Measurements from ENCODE around the gene RPL6. TPM values are rescaled to one million over a fixed set of nuclear protein-coding genes. Genes with fewer than 3 reads are reported as not detected.

Gene RPL6
- total and polyA plus RNA-seq, 9 of the 15 experiments (the other 6 are each of a cell fraction or from before 2014, with no cell fraction given), result 1,519 to 3,103 (median 2,396) TPM

- H3K9me3 ChIP-seq (replicated peaks; ENCODE audit: control insufficient read depth, insufficient read depth, low read depth, low read length), result no peaks in the 10 kb centered on the region
- 93% methylated on average over 3 of the region's 3 CpGs for WGBS (ENCODE audit: insufficient coverage, low coverage, missing lambda C conversion rate)
- BruUV-seq (replicated peaks), result no TSS peak
- 0 out of 5 replicates have a peak, but pooled peaks cover 0 to 4% of the 10 kb centered on the region in 2 experiments for H3K4me1 ChIP-seq (replicated peaks in 1 of 2; ENCODE audit: control insufficient read depth in 2 of 2, insufficient read depth in 2 of 2, low read length in 2 of 2)
- FAIRE-seq (no peak), DNase-seq (ENCODE audit: extremely low read depth in 1 of 4, low spot score in 3 of 4) (no peak), ATAC-seq (no peak)
- in situ Hi-C loops (cut with MboI) (no loop called here), intact Hi-C loops (cut with micrococcal nuclease) (no loop called here)
- H3K9ac ChIP-seq (ENCODE audit: insufficient read depth in 1 of 2, low read depth in 2 of 2, low read length in 2 of 2), result no peak overlapping the region
- no peak overlapping the region for H3K27ac ChIP-seq (ENCODE audit: extremely low read depth, low read depth, low read length)
- H4K20me1 ChIP-seq (replicated peaks; ENCODE audit: control insufficient read depth, insufficient read depth, low read length), result no peaks in the 10 kb centered on the region
- ChIA-PET POLR2A (no interaction called here), CTCF (ENCODE audit: low intra/inter-chr PET ratio) (no interaction called here)
- H3K9me1 ChIP-seq (ENCODE audit: control insufficient read depth, insufficient read depth, low read length), result no peaks in the 10 kb centered on the region
- TF ChIP-seq ZNF311 (CRISPR knock-in tag; IDR thresholded peaks at IDR 0.05) (no peak), MEF2D (tag; conservative IDR thresholded peaks at IDR 0.05; ENCODE audit: low read depth) (no peak), HBP1 (CRISPR knock-in tag; IDR thresholded peaks at IDR 0.05) (no peak), TSC22D4 (tag; IDR thresholded peaks at IDR 0.05) (no peak), OTX1 (CRISPR knock-in tag; IDR thresholded peaks at IDR 0.05) (no peak), RBFOX2 (IDR thresholded peaks at IDR 0.05; ENCODE audit: low read depth, low read length) (no peak), MEIS2 (IDR thresholded peaks at IDR 0.05; ENCODE audit: partially characterized antibody) (no peak), SIRT6 (IDR thresholded peaks at IDR 0.05; ENCODE audit: low read depth, low read length) (no peak), DEAF1 (CRISPR knock-in tag; IDR thresholded peaks at IDR 0.05) (no peak), FOXO4 (CRISPR knock-in tag; IDR thresholded peaks at IDR 0.05) (no peak), FOXP4 (CRISPR knock-in tag; IDR thresholded peaks at IDR 0.05; ENCODE audit: borderline replicate concordance) (no peak), NR1H2 (CRISPR knock-in tag; IDR thresholded peaks at IDR 0.05) (no peak), HMG20A (CRISPR knock-in tag; conservative IDR thresholded peaks at IDR 0.05) (no peak), MCM2 (IDR thresholded peaks at IDR 0.05; ENCODE audit: low read depth) (no peak)
- peaks cover 22% of the 10 kb centered on the region; the same call in 1 of the 3 replicates for H3K36me3 ChIP-seq (ENCODE audit: control insufficient read depth, insufficient read depth, low read length)
- H2AFZ ChIP-seq (ENCODE audit: low read depth, low read length), result no peak overlapping the region
- H3K27me3 ChIP-seq (ENCODE audit: control insufficient read depth in 2 of 2, insufficient read depth in 2 of 2, low read length in 2 of 2), result no peaks in the 10 kb centered on the region
- H3K4me2 ChIP-seq (ENCODE audit: insufficient read depth, low read length), result no peak overlapping the region
- H3K79me2 ChIP-seq (ENCODE audit: control insufficient read depth, insufficient read depth, low read length), result peaks cover 79% of the 10 kb centered on the region
- no peak overlapping the region for H3K4me3 ChIP-seq
Measured at GRCh38 chr12:112431965-112432364, 22.6 kb upstream of the RPL6 start.

Measured in K562 (cell line).